ENCODE measurements around the gene RFK.

Gene RFK

DNA sequence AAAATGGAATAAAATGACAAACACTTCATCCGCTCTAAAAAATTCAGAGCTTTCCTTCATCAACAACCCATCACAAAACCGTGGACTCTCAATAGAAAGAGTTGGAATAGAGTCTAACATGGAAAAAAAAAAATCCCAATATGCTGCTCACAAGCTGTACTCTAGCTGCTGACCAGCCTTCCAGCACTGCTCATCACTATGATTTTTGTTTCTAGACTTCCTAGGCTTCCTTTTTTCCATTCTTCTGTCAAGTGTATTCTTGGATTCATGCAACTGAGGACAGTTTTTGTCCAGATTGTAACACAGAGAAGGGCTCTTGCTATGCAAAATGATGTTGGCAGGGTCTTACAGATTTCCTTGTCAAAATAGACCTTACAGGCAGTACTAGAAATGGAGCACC lies 34.5 kb downstream of the RFK start:
- Histone ChIP-seq H3K27ac (no peak overlapping the region), H3K4me3 (no peak overlapping the region)
- no peak for TF ChIP-seq CTCF (IDR thresholded peaks at IDR 0.05)
- DNase-seq (ENCODE audit: low spot score), result no peak

- no peak overlapping the region for H3K27ac ChIP-seq
- H3K4me3 ChIP-seq, result no peak overlapping the region
- no peak for DNase-seq (ENCODE audit: low spot score)
- no peak for TF ChIP-seq CTCF (IDR thresholded peaks at IDR 0.05)
Observed at GRCh38 chr9:76359365-76359764, 34.9 kb downstream of the RFK start.

GRCh38 chr9:76358628-76359280 lies 35.5 kb downstream of the RFK start:
- Histone ChIP-seq H3K27ac (no peak overlapping the region), H3K4me3 (no peak overlapping the region)
- no peak for TF ChIP-seq CTCF (IDR thresholded peaks at IDR 0.05)
- no peak for DNase-seq (ENCODE audit: low spot score)

DNA sequence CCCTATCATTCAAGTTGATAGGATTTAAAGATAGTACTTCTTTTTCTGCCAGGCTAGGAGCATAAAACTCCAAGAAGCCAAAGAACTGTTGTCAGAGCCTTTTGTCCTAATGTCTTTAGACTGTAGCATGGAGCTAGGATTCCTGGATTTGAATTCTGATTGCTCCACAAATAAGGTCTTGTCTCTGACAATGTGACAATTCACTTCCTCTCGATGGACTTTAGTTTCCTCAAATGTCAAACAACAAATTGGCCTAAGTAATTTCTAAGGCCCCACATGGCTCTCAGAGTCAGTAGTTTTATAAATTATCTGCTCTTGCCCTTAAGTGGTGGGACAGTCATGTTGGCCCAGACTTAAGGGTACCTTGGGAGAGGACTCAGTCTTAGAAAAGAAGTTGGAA lies 36.7 kb downstream of the RFK start:
- no peak overlapping the region for H3K27ac ChIP-seq
- H3K4me3 ChIP-seq, result no peak overlapping the region
- DNase-seq (ENCODE audit: low spot score), result no peak
- no peak for TF ChIP-seq CTCF (IDR thresholded peaks at IDR 0.05)

- no peak for DNase-seq (ENCODE audit: low spot score)
- TF ChIP-seq CTCF (IDR thresholded peaks at IDR 0.05), result no peak
- Histone ChIP-seq H3K4me3 (no peak overlapping the region), H3K27ac (no peak overlapping the region)
Observed at GRCh38 chr9:76355886-76356285, 38.3 kb downstream of the RFK start.

- H3K27ac ChIP-seq, result no peak overlapping the region
- H3K4me3 ChIP-seq, result no peak overlapping the region
- TF ChIP-seq CTCF (IDR thresholded peaks at IDR 0.05), result no peak
- no peak for DNase-seq (ENCODE audit: low spot score)
Observed at GRCh38 chr9:76354221-76354620, 40.0 kb downstream of the RFK start.

- H3K4me3 ChIP-seq, result no peak overlapping the region
- no peak overlapping the region for H3K27ac ChIP-seq
- TF ChIP-seq CTCF (IDR thresholded peaks at IDR 0.05), result no peak
- no peak for DNase-seq (ENCODE audit: low spot score)
Observed at GRCh38 chr9:76353280-76353679, 40.9 kb downstream of the RFK start.
